Astrocyte (in vitro differentiated cells and primary cell): ENCODE measurements around the gene NRAS. TPM values are rescaled to one million over a fixed set of nuclear protein-coding genes. Genes with fewer than 3 reads are reported as not detected.
"Not testable (repeated sequence)": the region's sequence is repeated elsewhere in the genome, so short reads cannot be mapped to it uniquely, and the experiment has no call there.

Experiments
- DNase-seq: peaks from one replicate; pipeline ENCODE4 v3.0.0-alpha.2; 2010; ENCODE audit warnings: low read depth
- FAIRE-seq: peaks from 2 replicates; lab custom pipeline; 2011; peaks lifted over from hg19 to GRCh38; lab: Jason Lieb, UNC
- H2AFZ ChIP-seq: 2 replicates; pipeline ENCODE4 v1.6.0; 2012; ENCODE audit warnings: low read depth, low read length, inconsistent platforms
- H3K27ac ChIP-seq: 2 replicates; pipeline ENCODE4 v1.5.1; 2011; ENCODE audit warnings: low read depth, low read length, inconsistent platforms
- H3K27me3 ChIP-seq: 2 replicates; pipeline ENCODE4 v1.6.0; 2011; ENCODE audit warnings: low read length, inconsistent platforms; ENCODE audit not compliant: insufficient read depth
- H3K36me3 ChIP-seq: 2 replicates; pipeline ENCODE4 v1.5.1; 2011; ENCODE audit warnings: low read length, inconsistent platforms; ENCODE audit not compliant: insufficient read depth
- H3K4me1 ChIP-seq: 2 replicates; pipeline ENCODE4 v1.5.1; 2011; ENCODE audit warnings: low read length, inconsistent platforms; ENCODE audit not compliant: insufficient read depth
- H3K4me2 ChIP-seq: 2 replicates; pipeline ENCODE4 v1.6.0; 2012; ENCODE audit warnings: low read length, inconsistent platforms
- H3K4me3 ChIP-seq: 2 replicates; pipeline ENCODE4 v1.5.1; 2011; ENCODE audit warnings: low read depth, mild to moderate bottlenecking, low read length, inconsistent platforms; ENCODE audit not compliant: insufficient read depth
- H3K79me2 ChIP-seq: 2 replicates; pipeline ENCODE4 v1.6.0; 2012; ENCODE audit warnings: mild to moderate bottlenecking, low read length, inconsistent platforms; ENCODE audit not compliant: insufficient read depth
- H3K9ac ChIP-seq: 2 replicates; pipeline ENCODE4 v1.6.0; 2012; ENCODE audit warnings: mild to moderate bottlenecking, low read length, inconsistent platforms
- H3K9me3 ChIP-seq: 2 replicates; pipeline ENCODE4 v1.5.1; 2012; ENCODE audit warnings: low read depth, mild to moderate bottlenecking, low read length, inconsistent platforms; ENCODE audit not compliant: insufficient read depth
- H4K20me1 ChIP-seq: 2 replicates; pipeline ENCODE4 v1.6.0; 2012; ENCODE audit warnings: low read length, inconsistent platforms; ENCODE audit not compliant: insufficient read depth
- H3K27ac Mint-ChIP-seq: one replicate; pipeline ENCODE4 v1.8.0; 2021; ENCODE audit warnings: mild to moderate bottlenecking, mixed read lengths; ENCODE audit not compliant: unreplicated experiment
- H3K27me3 Mint-ChIP-seq: one replicate; pipeline ENCODE4 v1.8.0; 2021; ENCODE audit warnings: low read depth, mixed read lengths; ENCODE audit not compliant: unreplicated experiment
- H3K36me3 Mint-ChIP-seq: one replicate; pipeline ENCODE4 v1.8.0; 2021; ENCODE audit warnings: low read depth, mixed read lengths; ENCODE audit not compliant: unreplicated experiment
- H3K4me1 Mint-ChIP-seq: one replicate; pipeline ENCODE4 v1.8.0; 2021; ENCODE audit warnings: low read depth, mixed read lengths; ENCODE audit not compliant: unreplicated experiment
- H3K4me3 Mint-ChIP-seq: one replicate; pipeline ENCODE4 v1.8.0; 2021; ENCODE audit warnings: mild to moderate bottlenecking, moderate library complexity, mixed read lengths; ENCODE audit not compliant: unreplicated experiment
- H3K9me3 Mint-ChIP-seq: one replicate; pipeline ENCODE4 v1.8.0; 2021; ENCODE audit warnings: mild to moderate bottlenecking, mixed read lengths; ENCODE audit not compliant: unreplicated experiment
- EZH2 ChIP-seq: IDR thresholded peaks from 2 replicates; pipeline ENCODE4 v1.6.1; 2012; ENCODE audit warnings: mild to moderate bottlenecking, low read length, inconsistent platforms; ENCODE audit not compliant: insufficient read depth
- total RNA-seq: library from RNA; stranded (reverse); gene quantifications from 2 replicates; pipeline ENCODE4 v1.2.1, GENCODE V29; 2021
- TF ChIP-seq, protein P1 (sequence below): IDR thresholded peaks from 2 replicates; pipeline ENCODE4 v1.5.1; 2011; ENCODE audit warnings: low read depth, mild to moderate bottlenecking, inconsistent platforms, low read length, moderate library complexity; ENCODE audit not compliant: insufficient read depth

Gene NRAS
- total RNA-seq, 1 donor from 2014 or later, result 63.8 TPM

DNA sequence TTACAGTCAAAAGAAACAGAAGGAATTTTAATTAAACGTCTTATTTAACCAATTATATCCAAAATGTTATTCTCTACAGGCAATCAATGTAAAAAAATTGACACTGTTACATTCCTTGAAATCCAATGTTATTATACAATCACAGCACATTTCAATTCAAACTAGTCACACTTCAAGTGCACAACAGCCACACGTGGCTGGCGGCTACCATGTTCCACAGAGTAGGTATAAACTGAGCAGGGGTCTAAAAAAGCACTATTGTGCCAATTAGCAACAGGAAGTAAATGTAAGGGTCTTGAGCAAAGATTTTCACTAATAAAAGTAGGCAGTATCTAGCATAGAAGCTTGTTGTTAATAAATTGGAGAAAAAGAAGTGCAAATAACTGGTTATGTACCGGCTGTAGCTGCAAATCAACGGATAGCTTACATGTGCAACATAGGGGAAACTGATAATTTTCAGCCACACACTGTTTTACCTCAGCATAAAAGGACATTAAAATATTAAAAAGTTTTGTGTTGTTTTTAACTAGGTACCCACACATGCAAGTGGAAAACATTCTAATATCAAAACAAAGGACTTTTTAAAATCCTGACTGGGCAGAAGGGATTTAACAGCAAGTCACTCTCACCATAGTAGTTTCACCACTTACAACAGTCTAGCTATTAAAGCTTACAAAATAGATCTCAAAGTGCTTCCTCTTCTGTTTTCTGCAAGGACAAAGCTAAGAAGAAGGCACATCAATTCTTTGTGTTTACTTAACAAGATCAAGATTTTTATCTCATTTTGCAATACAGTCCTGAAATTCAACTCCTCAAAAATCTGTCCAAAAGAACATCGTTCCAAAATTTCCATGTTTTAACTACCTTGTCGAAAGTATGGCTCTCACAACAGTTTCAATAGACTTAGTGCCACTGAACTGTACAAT lies 38.7 kb upstream of the NRAS start:
- H3K4me3 ChIP-seq, result peak overlapping the region; percentile 100
- DNase-seq (peak; percentile 17), FAIRE-seq (no peak)
- Mint-ChIP-seq H3K36me3 (peaks cover 3% of the 10 kb centered on the region), H3K4me1 (peaks cover 43% of the 10 kb centered on the region), H3K27ac (peak overlapping the region; percentile 60), H3K27me3 (no peaks in the 10 kb centered on the region), H3K4me3 (peak overlapping the region; percentile 100), H3K9me3 (no peaks in the 10 kb centered on the region)
- H3K9ac ChIP-seq, result peak overlapping the region; percentile 100
- H4K20me1 ChIP-seq, result peaks cover 71% of the 10 kb centered on the region
- peaks cover 18% of the 10 kb centered on the region for H3K4me1 ChIP-seq
- peaks cover 5% of the 10 kb centered on the region for H3K36me3 ChIP-seq
- no peaks in the 10 kb centered on the region for H3K27me3 ChIP-seq
- H2AFZ ChIP-seq, result no peak overlapping the region
- peak overlapping the region; percentile 96 for H3K4me2 ChIP-seq
- TF ChIP-seq, protein P1, sequence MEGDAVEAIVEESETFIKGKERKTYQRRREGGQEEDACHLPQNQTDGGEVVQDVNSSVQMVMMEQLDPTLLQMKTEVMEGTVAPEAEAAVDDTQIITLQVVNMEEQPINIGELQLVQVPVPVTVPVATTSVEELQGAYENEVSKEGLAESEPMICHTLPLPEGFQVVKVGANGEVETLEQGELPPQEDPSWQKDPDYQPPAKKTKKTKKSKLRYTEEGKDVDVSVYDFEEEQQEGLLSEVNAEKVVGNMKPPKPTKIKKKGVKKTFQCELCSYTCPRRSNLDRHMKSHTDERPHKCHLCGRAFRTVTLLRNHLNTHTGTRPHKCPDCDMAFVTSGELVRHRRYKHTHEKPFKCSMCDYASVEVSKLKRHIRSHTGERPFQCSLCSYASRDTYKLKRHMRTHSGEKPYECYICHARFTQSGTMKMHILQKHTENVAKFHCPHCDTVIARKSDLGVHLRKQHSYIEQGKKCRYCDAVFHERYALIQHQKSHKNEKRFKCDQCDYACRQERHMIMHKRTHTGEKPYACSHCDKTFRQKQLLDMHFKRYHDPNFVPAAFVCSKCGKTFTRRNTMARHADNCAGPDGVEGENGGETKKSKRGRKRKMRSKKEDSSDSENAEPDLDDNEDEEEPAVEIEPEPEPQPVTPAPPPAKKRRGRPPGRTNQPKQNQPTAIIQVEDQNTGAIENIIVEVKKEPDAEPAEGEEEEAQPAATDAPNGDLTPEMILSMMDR, result no peak
- no peak for TF ChIP-seq EZH2
- no peak overlapping the region for H3K27ac ChIP-seq
- no peaks in the 10 kb centered on the region for H3K9me3 ChIP-seq
- peaks cover 76% of the 10 kb centered on the region for H3K79me2 ChIP-seq

GRCh38 chr1:114753702-114754101 lies 37.1 kb upstream of the NRAS start:
- peaks cover 46% of the 10 kb centered on the region for H3K4me1 Mint-ChIP-seq
- peaks cover 91% of the 10 kb centered on the region for H3K79me2 ChIP-seq
- not testable (repeated sequence) for H3K4me3 ChIP-seq, H3K4me2 ChIP-seq, H3K27me3 ChIP-seq, H2AFZ ChIP-seq, H3K9me3 Mint-ChIP-seq, H3K27ac Mint-ChIP-seq, H3K9me3 ChIP-seq, FAIRE-seq, H3K36me3 Mint-ChIP-seq, DNase-seq, H3K27me3 Mint-ChIP-seq, H3K27ac ChIP-seq, H3K9ac ChIP-seq, H3K4me3 Mint-ChIP-seq
- peaks cover 85% of the 10 kb centered on the region for H4K20me1 ChIP-seq
- H3K4me1 ChIP-seq, result peaks cover 18% of the 10 kb centered on the region
- H3K36me3 ChIP-seq, result peaks cover 16% of the 10 kb centered on the region

DNA sequence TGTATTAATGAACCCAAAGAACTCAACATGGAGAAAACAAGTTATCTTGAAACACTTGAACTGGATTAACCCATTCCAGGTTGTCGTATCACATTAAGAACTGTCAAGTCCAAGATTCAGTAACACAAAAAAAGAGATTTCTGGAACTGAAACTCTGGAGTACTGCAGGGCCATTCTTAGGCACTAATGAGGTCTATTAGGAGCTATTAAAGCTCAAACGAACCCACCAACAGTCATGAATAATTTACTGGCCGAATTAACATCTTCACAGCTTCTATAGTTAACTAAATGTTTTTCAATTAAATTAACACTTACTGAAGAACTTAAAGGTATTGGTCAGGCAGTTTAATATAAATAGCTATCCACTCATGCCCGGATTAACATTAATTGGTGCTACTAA lies 36.6 kb upstream of the NRAS start:
- Histone ChIP-seq H3K9me3 (no peaks in the 10 kb centered on the region), H3K4me1 (peaks cover 18% of the 10 kb centered on the region), H4K20me1 (peaks cover 91% of the 10 kb centered on the region), H3K27me3 (no peaks in the 10 kb centered on the region), H3K27ac (no peak overlapping the region), H3K36me3 (peaks cover 20% of the 10 kb centered on the region), H3K4me2 (no peak overlapping the region), H3K4me3 (no peak overlapping the region), H2AFZ (no peak overlapping the region), H3K9ac (no peak overlapping the region), H3K79me2 (peaks cover 97% of the 10 kb centered on the region)
- Mint-ChIP-seq H3K36me3 (peaks cover 5% of the 10 kb centered on the region), H3K9me3 (no peaks in the 10 kb centered on the region), H3K27ac (no peak overlapping the region), H3K27me3 (no peaks in the 10 kb centered on the region), H3K4me3 (no peak overlapping the region), H3K4me1 (peaks cover 45% of the 10 kb centered on the region)
- DNase-seq (no peak), FAIRE-seq (no peak)
- TF ChIP-seq, protein P1, result no peak
- TF ChIP-seq EZH2, result no peak
